ENCODE results near the gene ZNF697.

The ZNF697 gene

DNA sequence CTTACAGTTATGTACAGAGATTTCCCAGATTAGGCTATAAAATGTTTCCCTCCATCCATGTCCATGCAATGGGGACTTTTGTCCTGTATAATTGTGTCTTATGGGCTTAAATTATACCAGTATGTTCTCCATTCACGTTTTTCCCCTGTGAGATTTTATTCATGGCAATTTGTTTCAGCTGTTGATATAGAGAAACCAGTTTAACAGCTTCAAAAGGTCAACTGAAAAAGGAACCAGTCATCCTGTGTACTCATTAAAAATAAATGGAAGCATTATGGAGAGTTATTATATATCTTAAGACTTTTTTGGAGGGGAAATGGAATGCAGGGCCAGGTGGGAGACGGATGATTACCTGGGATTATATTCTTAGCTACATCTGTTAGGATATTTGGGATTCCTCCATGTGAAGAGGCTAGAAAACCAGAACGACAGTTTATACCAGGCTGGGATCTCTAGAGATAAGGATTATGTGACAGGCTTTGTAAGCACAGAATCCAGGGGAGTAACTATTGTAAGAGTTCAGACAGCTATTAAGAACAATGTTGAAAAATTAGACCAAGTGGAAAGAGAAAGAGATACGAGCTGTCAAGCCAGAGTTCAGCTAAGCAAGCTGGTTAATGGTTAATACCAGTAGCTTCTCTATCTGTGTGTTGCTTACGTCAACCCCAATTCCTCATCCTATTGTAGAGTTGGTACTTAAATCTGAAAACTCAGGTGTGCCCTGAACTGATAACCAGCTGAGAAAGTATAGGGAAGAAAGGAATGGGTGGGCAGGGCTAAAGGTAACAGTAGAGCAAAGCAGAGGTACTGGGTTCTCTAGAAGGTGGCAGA lies 12.4 kb upstream of the ZNF697 start:
- no peak for DNase-seq

DNA sequence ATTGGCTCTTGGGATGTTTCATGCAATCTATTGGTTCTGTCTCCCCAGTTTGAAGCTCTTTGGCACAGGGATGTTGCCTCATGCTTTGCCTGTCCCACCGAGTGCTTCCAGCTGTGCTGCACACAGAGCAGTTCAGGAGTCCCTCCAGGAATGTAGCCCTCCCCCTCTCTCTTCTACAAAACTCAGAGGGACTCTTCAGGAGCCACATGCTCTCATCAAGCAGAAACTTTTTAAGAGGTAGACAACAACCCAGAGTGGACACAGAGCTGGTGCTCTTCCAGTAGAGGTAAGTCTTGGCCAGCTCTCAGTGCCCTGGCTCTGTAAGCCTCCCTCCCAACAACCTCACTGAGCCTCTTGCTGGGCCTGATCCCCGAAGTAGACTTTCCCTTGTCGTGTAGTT lies 11.6 kb upstream of the ZNF697 start:
- no peak for DNase-seq

DNA sequence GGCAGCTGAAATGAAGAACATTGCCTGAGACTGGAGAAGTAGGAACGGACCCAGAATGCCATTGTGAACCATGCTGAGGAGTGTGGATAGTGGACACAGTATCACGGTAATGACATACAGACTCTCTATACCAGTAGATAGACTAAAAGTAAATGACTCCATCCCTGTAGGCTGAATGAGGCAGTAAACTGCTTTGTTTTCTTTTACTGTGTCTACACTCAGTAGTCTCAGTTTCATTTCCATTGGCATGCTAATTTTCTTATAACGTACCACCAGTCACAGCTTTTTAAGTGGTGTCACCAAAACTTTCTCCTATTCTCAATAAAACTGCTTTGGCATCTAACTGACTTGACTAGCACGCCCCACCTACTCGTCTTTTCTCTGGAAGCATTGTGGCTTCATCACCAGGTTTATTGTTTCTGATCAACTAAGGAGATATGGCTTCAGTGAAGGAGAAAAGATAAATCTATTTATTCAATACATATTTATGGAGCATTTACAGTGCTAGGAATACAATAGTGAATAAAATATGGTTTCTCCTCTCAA lies 8.4 kb upstream of the ZNF697 start:
- no peak for DNase-seq

- no peak for DNase-seq
Observed at GRCh38 chr1:119655154-119655553, 7.1 kb upstream of the ZNF697 start.

GRCh38 chr1:119653839-119654170 lies 5.7 kb upstream of the ZNF697 start:
- no peak for DNase-seq

- DNase-seq = no peak
Observed at GRCh38 chr1:119653135-119653838, 5.2 kb upstream of the ZNF697 start.

DNA sequence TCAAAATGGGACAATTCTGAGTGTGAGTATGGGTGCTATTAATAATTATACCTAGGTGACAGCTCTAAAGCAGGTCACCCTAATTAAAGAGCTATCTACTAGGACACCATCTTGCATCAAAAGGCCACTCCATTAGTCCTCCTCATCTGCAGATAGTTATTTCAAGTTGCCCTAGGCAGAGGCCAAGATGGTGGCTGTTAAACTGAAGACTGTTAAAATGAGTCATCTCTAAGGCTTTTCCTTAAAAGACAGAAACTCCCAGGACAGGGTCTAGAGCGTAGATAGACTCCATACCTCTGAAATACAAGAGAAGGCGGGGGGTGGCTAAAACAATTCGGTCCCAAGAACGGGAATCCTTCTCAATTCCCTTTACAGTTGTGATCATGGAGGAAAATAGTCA lies 4.5 kb upstream of the ZNF697 start:
- DNase-seq = no peak

- DNase-seq = no peak
Observed at GRCh38 chr1:119651641-119652040, 3.6 kb upstream of the ZNF697 start.

DNA sequence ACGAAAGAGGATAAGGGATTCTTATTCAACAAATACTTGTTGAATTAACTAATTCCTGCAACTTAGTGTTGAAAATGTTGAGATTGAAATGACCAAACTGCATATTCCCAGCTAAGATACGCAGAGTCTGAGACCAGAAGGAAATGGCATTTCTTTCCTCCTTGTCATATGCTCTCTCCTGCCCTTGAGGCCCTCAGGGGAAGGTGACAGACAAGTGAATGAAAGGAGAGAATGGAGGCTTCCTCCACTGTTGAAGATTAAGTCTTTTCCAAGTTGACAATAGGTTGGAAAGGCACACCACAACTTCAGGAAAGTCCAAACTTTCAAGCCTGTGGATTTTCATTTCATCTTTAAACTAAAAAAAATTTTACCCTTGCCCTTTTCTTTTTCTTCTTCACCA lies 3.1 kb upstream of the ZNF697 start:
- DNase-seq = no peak

GRCh38 chr1:119648620-119649004 lies 546 bp upstream of the ZNF697 start:
- no peak for DNase-seq

GRCh38 chr1:119647228-119647733 lies 785 bp downstream of the ZNF697 start:
- DNase-seq = no peak

GRCh38 chr1:119646521-119647227 lies 1.4 kb downstream of the ZNF697 start:
- no peak for DNase-seq

GRCh38 chr1:119639109-119639508 lies 9.0 kb downstream of the ZNF697 start:
- DNase-seq = no peak

- no peak for DNase-seq
Observed at GRCh38 chr1:119637710-119638109, 10.4 kb downstream of the ZNF697 start.

GRCh38 chr1:119636491-119637089 lies 11.5 kb downstream of the ZNF697 start:
- DNase-seq = no peak

- DNase-seq = no peak
Observed at GRCh38 chr1:119635811-119636390, 12.2 kb downstream of the ZNF697 start.

- DNase-seq = no peak
Observed at GRCh38 chr1:119634016-119634415, 14.1 kb downstream of the ZNF697 start.

- no peak for DNase-seq
Observed at GRCh38 chr1:119633575-119633974, 14.5 kb downstream of the ZNF697 start.

DNA sequence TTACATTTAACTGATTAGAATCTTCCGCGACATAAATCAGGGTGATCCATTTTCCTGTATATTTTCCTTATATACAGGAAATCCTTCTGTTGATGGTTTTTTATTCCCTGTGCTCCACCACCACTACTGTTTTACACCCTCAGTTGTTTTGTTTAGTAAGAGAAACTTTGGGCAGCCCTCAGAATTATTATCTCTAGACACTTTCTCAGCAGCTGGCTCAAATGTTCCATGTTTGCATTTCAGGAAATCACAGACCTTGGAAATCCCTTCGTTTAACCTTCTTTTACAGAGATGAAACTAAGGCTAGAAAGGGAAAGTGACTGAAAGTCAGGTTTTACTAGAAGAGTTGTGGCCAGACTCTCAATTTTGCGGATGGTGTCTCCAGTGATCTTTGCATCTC lies 15.2 kb downstream of the ZNF697 start:
- DNase-seq = no peak

- no peak for DNase-seq
Observed at GRCh38 chr1:119632103-119632490, 16.0 kb downstream of the ZNF697 start.

- DNase-seq = peak; percentile 88
Observed at GRCh38 chr1:119631433-119632102, 16.5 kb downstream of the ZNF697 start.

DNA sequence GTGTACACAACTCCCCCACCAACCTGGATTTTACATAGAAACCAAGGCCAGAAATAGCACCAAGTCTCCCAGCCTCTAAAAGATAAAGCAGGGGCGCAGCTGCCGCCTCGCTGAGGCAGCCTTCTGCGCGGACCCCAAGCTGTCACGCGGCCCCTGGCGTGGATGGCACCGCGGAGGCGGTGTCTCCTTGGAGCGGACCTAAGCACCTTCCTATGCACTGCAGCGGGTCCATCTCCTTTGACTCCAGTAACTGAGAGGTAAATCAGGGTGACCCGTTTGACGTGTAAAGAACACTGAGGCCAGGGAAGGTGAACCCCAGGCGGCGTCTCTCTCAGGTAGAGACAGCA lies 17.0 kb downstream of the ZNF697 start:
- no peak for DNase-seq
